ENCODE results near the gene SUSD4.

- TF ChIP-seq TAF1 (IDR thresholded peaks at IDR 0.05; ENCODE audit: low read depth) = no peak
- TF ChIP-seq EP300 (IDR thresholded peaks at IDR 0.05; ENCODE audit: borderline replicate concordance) = no peak
- TF ChIP-seq, protein P1, sequence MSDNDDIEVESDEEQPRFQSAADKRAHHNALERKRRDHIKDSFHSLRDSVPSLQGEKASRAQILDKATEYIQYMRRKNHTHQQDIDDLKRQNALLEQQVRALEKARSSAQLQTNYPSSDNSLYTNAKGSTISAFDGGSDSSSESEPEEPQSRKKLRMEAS (IDR thresholded peaks at IDR 0.05) = no peak
- TF ChIP-seq TEAD4 (IDR thresholded peaks at IDR 0.05) = no peak
- no peak for TF ChIP-seq NFIC (IDR thresholded peaks at IDR 0.05)
- TF ChIP-seq EGR1 (IDR thresholded peaks at IDR 0.05) = no peak
- no peak for TF ChIP-seq CEBPB (IDR thresholded peaks at IDR 0.05)
- TF ChIP-seq REST (IDR thresholded peaks at IDR 0.05; ENCODE audit: low read depth) = no peak
- TF ChIP-seq CREB1 (IDR thresholded peaks at IDR 0.05; ENCODE audit: low read depth) = no peak
- no peak for TF ChIP-seq ZBTB7A (IDR thresholded peaks at IDR 0.05; ENCODE audit: low read depth)
- TF ChIP-seq FOXM1 (IDR thresholded peaks at IDR 0.05; ENCODE audit: borderline replicate concordance, low read depth) = no peak
Observed at GRCh38 chr1:223413216-223413615, 49.2 kb upstream of the SUSD4 start.

All from Ishikawa (cell line).